IMR-90 (cell line): Measurements from ENCODE around the gene SIGLEC9.

Source experiments
- BHLHE40 ChIP-seq: fragments of 150-350 bp; IDR thresholded peaks from 2 replicates; pipeline ENCODE4 v1.6.1; 2016; ENCODE audit warnings: mild to moderate bottlenecking, low read depth, low read length
- CEBPB ChIP-seq: IDR thresholded peaks from 2 replicates; pipeline ENCODE4 v1.6.1; 2012; ENCODE audit warnings: low read depth, low read length, improper control_type of control experiment
- CTCF ChIP-seq: conservative IDR thresholded peaks from 2 replicates; pipeline ENCODE4 v1.5.1; 2012; ENCODE audit warnings: mild to moderate bottlenecking, low read depth, low read length, improper control_type of control experiment
- ELK1 ChIP-seq: fragments of 150-350 bp; IDR thresholded peaks from 2 replicates; pipeline ENCODE4 v1.6.1; 2016; ENCODE audit warnings: low read depth, mild to moderate bottlenecking, low read length, moderate library complexity, borderline replicate concordance
- MAFK ChIP-seq: IDR thresholded peaks from 2 replicates; pipeline ENCODE4 v1.6.1; 2012; ENCODE audit warnings: low read depth, low read length, improper control_type of control experiment
- MAZ ChIP-seq: IDR thresholded peaks from 2 replicates; pipeline ENCODE4 v1.6.1; 2012; ENCODE audit warnings: low read depth, mild to moderate bottlenecking, low read length, improper control_type of control experiment, moderate library complexity, borderline replicate concordance
- MXI1 ChIP-seq: IDR thresholded peaks from 2 replicates; pipeline ENCODE4 v1.6.1; 2012; ENCODE audit warnings: low read depth, mild to moderate bottlenecking, low read length, moderate library complexity, borderline replicate concordance
- POLR2A ChIP-seq: IDR thresholded peaks from 2 replicates; pipeline ENCODE4 v1.6.1; 2012; ENCODE audit warnings: mild to moderate bottlenecking, low read depth, low read length
- SMC3 ChIP-seq: fragments of 150-350 bp; IDR thresholded peaks from 2 replicates; pipeline ENCODE4 v1.6.1; 2016; ENCODE audit warnings: low read depth, mild to moderate bottlenecking, antibody characterized with exemption, low read length, moderate library complexity
- USF2 ChIP-seq: fragments of 150-350 bp; IDR thresholded peaks from 2 replicates; pipeline ENCODE4 v1.6.1; 2017; ENCODE audit warnings: mild to moderate bottlenecking, antibody characterized with exemption, low read length, low read depth

DNA sequence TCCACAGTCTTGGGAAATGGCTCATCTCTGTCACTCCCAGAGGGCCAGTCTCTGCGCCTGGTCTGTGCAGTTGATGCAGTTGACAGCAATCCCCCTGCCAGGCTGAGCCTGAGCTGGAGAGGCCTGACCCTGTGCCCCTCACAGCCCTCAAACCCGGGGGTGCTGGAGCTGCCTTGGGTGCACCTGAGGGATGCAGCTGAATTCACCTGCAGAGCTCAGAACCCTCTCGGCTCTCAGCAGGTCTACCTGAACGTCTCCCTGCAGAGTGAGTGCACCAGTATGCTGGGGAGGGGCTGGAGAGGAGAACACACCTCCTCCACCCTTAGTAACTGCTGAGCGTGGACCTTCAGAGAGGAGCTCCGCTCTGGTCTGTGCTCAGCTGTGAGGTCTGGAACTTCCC, 2.3 kb downstream of the SIGLEC9 start:
- TF ChIP-seq SMC3 (no peak), POLR2A (no peak), CTCF (no peak), CEBPB (no peak), BHLHE40 (no peak), USF2 (no peak), MXI1 (no peak), MAFK (no peak), MAZ (no peak), ELK1 (no peak)
